ENCODE data around the gene COL24A1.

The COL24A1 gene

GRCh38 chr1:85911742-85912141, 244.8 kb downstream of the COL24A1 start:
- ChIA-PET POLR2A (ENCODE audit: low non-redundant PET) (no interaction called here), CTCF (interaction anchor here (0.6 to 0.7 kb wide), 3 partner anchors 54 to 170 kb away, joined by 3 to 4 read pairs (median 4); no protein-coding TSS in a partner anchor)
- no peak overlapping the region for H3K27ac ChIP-seq
- TF ChIP-seq CTCF (conservative IDR thresholded peaks at IDR 0.05; ENCODE audit: low read depth), result no peak
- no peak for DNase-seq (ENCODE audit: low spot score)

- H3K27ac ChIP-seq, result no peak overlapping the region
- no peak for TF ChIP-seq CTCF (conservative IDR thresholded peaks at IDR 0.05; ENCODE audit: low read depth)
- POLR2A ChIA-PET (ENCODE audit: low non-redundant PET), result no interaction called here
- no peak for DNase-seq (ENCODE audit: low spot score)
- CTCF ChIA-PET, result no interaction called here
Measured at GRCh38 chr1:85900921-85901320, 255.7 kb downstream of the COL24A1 start.

- ChIA-PET POLR2A (ENCODE audit: low non-redundant PET) (no interaction called here), CTCF (no interaction called here)
- no peak overlapping the region for H3K27ac ChIP-seq
- TF ChIP-seq CTCF (conservative IDR thresholded peaks at IDR 0.05; ENCODE audit: low read depth), result no peak
- no peak for DNase-seq (ENCODE audit: low spot score)
Measured at GRCh38 chr1:85898861-85899260, 257.7 kb downstream of the COL24A1 start.

GRCh38 chr1:85894651-85895050, 261.9 kb downstream of the COL24A1 start:
- ChIA-PET POLR2A (ENCODE audit: low non-redundant PET) (no interaction called here), CTCF (interaction anchor here (0.6 to 1.3 kb wide), 2 partner anchors 16 to 26 kb away, joined by 3 to 4 read pairs; no protein-coding TSS in a partner anchor)
- no peak overlapping the region for H3K27ac ChIP-seq
- no peak; the same call in 1 of the 2 replicates for TF ChIP-seq CTCF (conservative IDR thresholded peaks at IDR 0.05; ENCODE audit: low read depth)
- DNase-seq (ENCODE audit: low spot score), result peak; percentile 33

GRCh38 chr1:85892366-85892765, 264.2 kb downstream of the COL24A1 start:
- no peak overlapping the region for H3K27ac ChIP-seq
- POLR2A ChIA-PET (ENCODE audit: low non-redundant PET), result no interaction called here
- CTCF ChIA-PET, result no interaction called here
- no peak for DNase-seq (ENCODE audit: low spot score)
- TF ChIP-seq CTCF (conservative IDR thresholded peaks at IDR 0.05; ENCODE audit: low read depth), result no peak

GRCh38 chr1:85889870-85890269, 266.7 kb downstream of the COL24A1 start:
- TF ChIP-seq CTCF (conservative IDR thresholded peaks at IDR 0.05; ENCODE audit: low read depth), result no peak
- POLR2A ChIA-PET (ENCODE audit: low non-redundant PET), result no interaction called here
- H3K27ac ChIP-seq, result no peak overlapping the region
- DNase-seq (ENCODE audit: low spot score), result no peak
- CTCF ChIA-PET, result no interaction called here

GRCh38 chr1:85888921-85889320, 267.7 kb downstream of the COL24A1 start:
- ChIA-PET CTCF (interaction anchor here (0.6 kb wide), 1 partner anchor 10 kb away, joined by 6 read pairs; no protein-coding TSS in a partner anchor), POLR2A (ENCODE audit: low non-redundant PET) (no interaction called here)
- no peak for DNase-seq (ENCODE audit: low spot score)
- H3K27ac ChIP-seq, result no peak overlapping the region
- no peak for TF ChIP-seq CTCF (conservative IDR thresholded peaks at IDR 0.05; ENCODE audit: low read depth)
